H9 (cell line): ENCODE results near the gene SSR2. TPM values are rescaled to one million over a fixed set of nuclear protein-coding genes. Genes with fewer than 3 reads are reported as not detected.
A peak's percentile ranks its signal among the peaks of the same experiment; 100 is the strongest.

Experiments
- DNase-seq: peaks from one replicate; pipeline ENCODE4 v3.0.0-alpha.2; 2017
- H2AFZ ChIP-seq: one replicate; pipeline ENCODE4 v1.6.1; 2013; ENCODE audit warnings: mild to moderate bottlenecking, low read length, control low read depth, moderate library complexity
- H2AK5ac ChIP-seq: 2 replicates; pipeline ENCODE4 v1.6.1; 2013; ENCODE audit warnings: low read length, control low read depth, mixed read lengths; ENCODE audit not compliant: insufficient read length
- H2BK120ac ChIP-seq: one replicate; pipeline ENCODE4 v1.6.1; 2013; ENCODE audit warnings: low read depth, mild to moderate bottlenecking, low read length, control low read depth, inconsistent platforms; ENCODE audit not compliant: poor library complexity, severe bottlenecking
- H2BK12ac ChIP-seq: 2 replicates; pipeline ENCODE4 v1.6.1; 2013; ENCODE audit warnings: low read length, control low read depth, mixed read lengths, low read depth; ENCODE audit not compliant: insufficient read length
- H2BK15ac ChIP-seq: 2 replicates; pipeline ENCODE4 v1.6.1; 2013; ENCODE audit warnings: low read depth, low read length, control low read depth
- H2BK20ac ChIP-seq: one replicate; pipeline ENCODE4 v1.6.1; 2013; ENCODE audit warnings: low read depth, mild to moderate bottlenecking, low read length, control low read depth, inconsistent platforms; ENCODE audit not compliant: poor library complexity, severe bottlenecking
- H2BK5ac ChIP-seq: 2 replicates; pipeline ENCODE4 v1.6.1; 2013; ENCODE audit warnings: low read length, control low read depth, mixed read lengths; ENCODE audit not compliant: insufficient read length
- H3K14ac ChIP-seq: 2 replicates; pipeline ENCODE4 v1.6.1; 2013; ENCODE audit warnings: low read length, control low read depth; ENCODE audit not compliant: insufficient read depth
- H3K18ac ChIP-seq: 2 replicates; pipeline ENCODE4 v1.6.1; 2013; ENCODE audit warnings: low read depth, mild to moderate bottlenecking, mixed read lengths, low read length, control low read depth; ENCODE audit not compliant: insufficient read length
- H3K23ac ChIP-seq: 2 replicates; pipeline ENCODE4 v1.6.1; 2013; ENCODE audit warnings: low read length, control low read depth, mixed read lengths, low read depth; ENCODE audit not compliant: insufficient read length
- H3K23me2 ChIP-seq: 2 replicates; pipeline ENCODE4 v1.6.1; 2013; ENCODE audit warnings: low read depth, mild to moderate bottlenecking, mixed read lengths, low read length, control low read depth; ENCODE audit not compliant: insufficient read length, poor library complexity, severe bottlenecking
- H3K27ac ChIP-seq: 2 replicates; pipeline ENCODE4 v1.5.1; 2013; ENCODE audit warnings: low read length, control low read depth, mixed read lengths, low read depth; ENCODE audit not compliant: insufficient read length
- H3K27me3 ChIP-seq: 2 replicates; pipeline ENCODE4 v1.6.1; 2013; ENCODE audit warnings: low read length, control low read depth, inconsistent platforms; ENCODE audit not compliant: insufficient read depth
- H3K4ac ChIP-seq: 2 replicates; pipeline ENCODE4 v1.6.1; 2013; ENCODE audit warnings: low read depth, mild to moderate bottlenecking, control low read depth, inconsistent platforms, low read length, moderate library complexity
- H3K4me1 ChIP-seq: 2 replicates; pipeline ENCODE4 v1.6.1; 2013; ENCODE audit warnings: low read length, control low read depth, inconsistent platforms; ENCODE audit not compliant: insufficient read depth
- H3K4me2 ChIP-seq: 2 replicates; pipeline ENCODE4 v1.6.1; 2013; ENCODE audit warnings: low read length, control low read depth, mixed read lengths; ENCODE audit not compliant: insufficient read length, insufficient read depth
- H3K56ac ChIP-seq: 2 replicates; pipeline ENCODE4 v1.6.1; 2013; ENCODE audit warnings: low read depth, mild to moderate bottlenecking, mixed read lengths, low read length, control low read depth; ENCODE audit not compliant: insufficient read length
- H3K79me1 ChIP-seq: 2 replicates; pipeline ENCODE4 v1.6.1; 2013; ENCODE audit warnings: low read depth, mild to moderate bottlenecking, moderate library complexity, low read length, control low read depth, inconsistent platforms; ENCODE audit not compliant: insufficient read depth, poor library complexity, severe bottlenecking
- H3K79me2 ChIP-seq: 2 replicates; pipeline ENCODE4 v1.6.1; 2013; ENCODE audit warnings: low read length, control low read depth, inconsistent platforms; ENCODE audit not compliant: insufficient read depth
- H3K9ac ChIP-seq: 2 replicates; pipeline ENCODE4 v1.6.1; 2013; ENCODE audit warnings: low read length, control low read depth, mixed read lengths; ENCODE audit not compliant: insufficient read length; ENCODE audit errors: extremely low read depth
- H3K9me3 ChIP-seq: one replicate; pipeline ENCODE4 v1.6.1; 2013; ENCODE audit warnings: low read depth, low read length, inconsistent platforms; ENCODE audit not compliant: control insufficient read depth
- H3T11ph ChIP-seq: one replicate; pipeline ENCODE4 v1.6.1; 2013; ENCODE audit warnings: mild to moderate bottlenecking, low read length, control low read depth, inconsistent platforms
- H4K20me1 ChIP-seq: one replicate; pipeline ENCODE4 v1.6.1; 2013; ENCODE audit not compliant: control insufficient read depth, insufficient read length, insufficient read depth
- H4K5ac ChIP-seq: 2 replicates; pipeline ENCODE4 v1.6.1; 2013; ENCODE audit warnings: low read depth, mild to moderate bottlenecking, mixed read lengths, low read length, control low read depth; ENCODE audit not compliant: insufficient read length
- H4K8ac ChIP-seq: replicated peaks from 2 replicates; pipeline ENCODE4 v1.6.1; 2013; ENCODE audit warnings: low read length, control low read depth, mixed read lengths, low read depth; ENCODE audit not compliant: insufficient read length
- H4K91ac ChIP-seq: 2 replicates; pipeline ENCODE4 v1.6.1; 2013; ENCODE audit warnings: low read depth, mild to moderate bottlenecking, moderate library complexity, mixed read lengths, low read length, control low read depth; ENCODE audit not compliant: insufficient read length
- H3K27ac Mint-ChIP-seq, 3 experiments: 2 replicates in 2 of 3; 3 replicates in 1 of 3; pipeline ENCODE4 v1.8.0; 2020 to 2021; ENCODE audit warnings: mixed read lengths in 3 of 3, mild to moderate bottlenecking in 1 of 3, moderate library complexity in 1 of 3
- H3K27me3 Mint-ChIP-seq: 2 replicates; pipeline ENCODE4 v1.8.0; 2021; ENCODE audit warnings: low read depth, mild to moderate bottlenecking, moderate library complexity, mixed read lengths
- H3K36me3 Mint-ChIP-seq, 3 experiments: 2 replicates in 2 of 3; 3 replicates in 1 of 3; pipeline ENCODE4 v1.8.0; 2020 to 2021; ENCODE audit warnings: low read depth in 3 of 3, mixed read lengths in 3 of 3; ENCODE audit not compliant: insufficient read depth in 1 of 3
- H3K4me1 Mint-ChIP-seq, 2 experiments: 2 replicates each; pipeline ENCODE4 v1.8.0; 2020; ENCODE audit warnings: mixed read lengths in 2 of 2
- H3K4me3 Mint-ChIP-seq, 2 experiments: 2 replicates in 1 of 2; 3 replicates in 1 of 2; pipeline ENCODE4 v1.8.0; 2020 to 2021; ENCODE audit warnings: mild to moderate bottlenecking in 2 of 2, mixed read lengths in 2 of 2, moderate library complexity in 1 of 2
- H3K9me3 Mint-ChIP-seq, 2 experiments: 2 replicates in 1 of 2; 3 replicates in 1 of 2; pipeline ENCODE4 v1.8.0; 2020; ENCODE audit warnings: mild to moderate bottlenecking in 2 of 2, mixed read lengths in 2 of 2, moderate library complexity in 1 of 2
- CTCF ChIP-seq: fragments of 200-600 bp; sonication (generic); conservative IDR thresholded peaks from 3 replicates; pipeline ENCODE4 v1.8.0; 2021; ENCODE audit warnings: antibody characterized with exemption, mild to moderate bottlenecking
- WGBS: extraction: QIAGEN DNeasy Blood & Tissue Kit; methylation state at CpG from one replicate; pipeline ENCODE4 v1.1.7; 2013; ENCODE audit warnings: missing lambda C conversion rate, low lambda C conversion rate, mixed read lengths; ENCODE audit not compliant: insufficient read length; ENCODE audit errors: extremely low coverage; 5-methylcytosine and 5-hydroxymethylcytosine counted together
- total RNA-seq: library from RNA; stranded (reverse); gene quantifications from 2 replicates; pipeline ENCODE4 v1.2.1, GENCODE V29; 2021

SSR2 gene
- total RNA-seq, 1 experiment from 2014 or later: 170 TPM

GRCh38 chr1:156045076-156045475 lies 24.3 kb upstream of the SSR2 start:
- H4K8ac ChIP-seq: no peak overlapping the region
- no peaks in the 10 kb centered on the region for H4K20me1 ChIP-seq
- no peak overlapping the region for H2BK15ac ChIP-seq
- H3K23me2 ChIP-seq: no peaks in the 10 kb centered on the region
- H2BK5ac ChIP-seq: no peak overlapping the region
- no peak overlapping the region for H3K14ac ChIP-seq
- no peak overlapping the region for H3K27ac ChIP-seq
- no peaks in the 10 kb centered on the region for H3K4me1 Mint-ChIP-seq
- H4K5ac ChIP-seq: no peak overlapping the region
- no peak overlapping the region for H3K9ac ChIP-seq
- peaks cover 22 to 72% (median 65%) of the 10 kb centered on the region in 3 experiments for H3K36me3 Mint-ChIP-seq
- H2AK5ac ChIP-seq: no peak overlapping the region
- no peak overlapping the region for H3K23ac ChIP-seq
- H3K4ac ChIP-seq: no peak overlapping the region
- H3T11ph ChIP-seq: no peak overlapping the region
- WGBS: no CpG with 5 or more reads among the region's 4 CpGs
- H3K4me1 ChIP-seq: no peaks in the 10 kb centered on the region
- peak overlapping the region in 2 of 3 experiments; percentile 7 to 23; a peak in 3 of 7 replicates for H3K27ac Mint-ChIP-seq
- no peak overlapping the region for H2BK120ac ChIP-seq
- H3K4me2 ChIP-seq: no peak overlapping the region
- no peaks in the 10 kb centered on the region for H3K9me3 ChIP-seq
- H3K79me2 ChIP-seq: no peaks in the 10 kb centered on the region
- no peak overlapping the region for H4K91ac ChIP-seq
- TF ChIP-seq CTCF: no peak
- no peaks in the 10 kb centered on the region for H3K79me1 ChIP-seq
- H3K4me3 Mint-ChIP-seq: no peak overlapping the region
- no peaks in the 10 kb centered on the region; a peak in 1 of 5 replicates for H3K9me3 Mint-ChIP-seq
- H3K27me3 Mint-ChIP-seq: no peaks in the 10 kb centered on the region
- H2AFZ ChIP-seq: no peak overlapping the region
- H2BK12ac ChIP-seq: no peak overlapping the region
- H3K27me3 ChIP-seq: no peaks in the 10 kb centered on the region
- H3K56ac ChIP-seq: no peak overlapping the region
- no peak overlapping the region for H2BK20ac ChIP-seq
- H3K18ac ChIP-seq: no peak overlapping the region
- no peak for DNase-seq
